ENCODE measurements around the gene SPRYD7.

DNA sequence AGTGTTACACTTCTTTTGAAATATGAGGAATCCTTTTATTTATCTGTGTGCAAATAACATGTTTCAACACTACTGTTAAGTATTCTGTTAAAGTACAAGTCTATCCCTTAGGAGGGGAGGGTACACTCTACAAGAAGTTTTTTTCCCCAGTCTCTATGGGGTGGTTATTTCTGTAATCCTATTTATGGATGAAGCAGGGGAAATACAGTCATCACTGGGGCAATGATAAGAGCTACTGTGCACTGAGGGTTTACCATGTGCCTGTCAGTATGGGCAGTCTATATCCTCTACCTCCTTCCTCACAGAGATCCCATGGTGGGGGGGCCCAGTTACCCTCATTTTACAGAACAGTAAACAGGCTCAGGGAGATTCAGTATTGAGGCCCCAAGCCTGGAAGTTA, 44.1 kb upstream of the SPRYD7 start:
- no peak for TF ChIP-seq GATA2 (IDR thresholded peaks at IDR 0.05; ENCODE audit: low read depth, low read length)
- no peak for TF ChIP-seq GATA3 (IDR thresholded peaks at IDR 0.05; ENCODE audit: low read depth, low read length)
